HG03575 (cell line): ENCODE measurements around the gene CCDC150.
"Not testable (repeated sequence)": the region's sequence is repeated elsewhere in the genome, so short reads cannot be mapped to it uniquely, and the experiment has no call there.

Source experiments
- ATAC-seq: cut with Tn5 transposase; IDR thresholded peaks from one replicate; pipeline ENCODE4 v1.9.1; 2021; ENCODE audit not compliant: unreplicated experiment, insufficient number of reproducible peaks, low FRiP score; ENCODE audit errors: extremely low read depth

CCDC150 gene

GRCh38 chr2:196617430-196617829 is 22.1 kb upstream of the CCDC150 start:
- ATAC-seq, result no peak

- ATAC-seq, result no peak
Measured at GRCh38 chr2:196618661-196619060, 20.9 kb upstream of the CCDC150 start.

- no peak for ATAC-seq
Measured at GRCh38 chr2:196630531-196630930, 9.0 kb upstream of the CCDC150 start.

- ATAC-seq, result no peak
Measured at GRCh38 chr2:196635156-196635555, 4.4 kb upstream of the CCDC150 start.

- no peak for ATAC-seq
Measured at GRCh38 chr2:196638765-196639164, 750 bp upstream of the CCDC150 start.

GRCh38 chr2:196640031-196640548 is 575 bp downstream of the CCDC150 start:
- ATAC-seq, result no peak

GRCh38 chr2:196649202-196649601 is 9.7 kb downstream of the CCDC150 start:
- no peak for ATAC-seq

GRCh38 chr2:196651387-196652094 is 12.0 kb downstream of the CCDC150 start:
- ATAC-seq, result no peak

- ATAC-seq, result no peak
Measured at GRCh38 chr2:196652869-196653268, 13.4 kb downstream of the CCDC150 start.

GRCh38 chr2:196653843-196654242 is 14.3 kb downstream of the CCDC150 start:
- no peak for ATAC-seq

GRCh38 chr2:196655761-196656160 is 16.2 kb downstream of the CCDC150 start:
- ATAC-seq, result no peak

GRCh38 chr2:196657333-196657732 is 17.8 kb downstream of the CCDC150 start:
- ATAC-seq, result no peak

GRCh38 chr2:196659844-196660243 is 20.3 kb downstream of the CCDC150 start:
- ATAC-seq, result no peak

- ATAC-seq, result no peak
Measured at GRCh38 chr2:196660244-196660643, 20.7 kb downstream of the CCDC150 start.

- ATAC-seq, result no peak
Measured at GRCh38 chr2:196670342-196670741, 30.8 kb downstream of the CCDC150 start.

GRCh38 chr2:196675963-196676362 is 36.4 kb downstream of the CCDC150 start:
- no peak for ATAC-seq

- no peak for ATAC-seq
Measured at GRCh38 chr2:196677404-196677803, 37.9 kb downstream of the CCDC150 start.

- ATAC-seq, result no peak
Measured at GRCh38 chr2:196679368-196679767, 39.9 kb downstream of the CCDC150 start.

- no peak for ATAC-seq
Measured at GRCh38 chr2:196681510-196681909, 42.0 kb downstream of the CCDC150 start.

- no peak for ATAC-seq
Measured at GRCh38 chr2:196685792-196686191, 46.3 kb downstream of the CCDC150 start.

- not testable (repeated sequence) for ATAC-seq
Measured at GRCh38 chr2:196686737-196687136, 47.2 kb downstream of the CCDC150 start.
